HEK293 (cell line): ENCODE measurements around the gene OR9K2.

Experiments used
- CTCF ChIP-seq: fragments of 450-650 bp; formaldehyde crosslinking; IDR thresholded peaks from 2 replicates; pipeline ENCODE4 v1.5.1; 2016; ENCODE audit warnings: missing biosample characterization, missing genetic modification characterization
- PRDM6 ChIP-seq: fragments of 450-650 bp; formaldehyde crosslinking; IDR thresholded peaks from 2 replicates; pipeline ENCODE4 v1.5.1; 2017; ENCODE audit warnings: missing biosample characterization, missing genetic modification characterization
- ZNF148 ChIP-seq: fragments of 450-650 bp; formaldehyde crosslinking; IDR thresholded peaks from 2 replicates; pipeline ENCODE4 v1.5.0; 2017; ENCODE audit warnings: missing biosample characterization, missing genetic modification characterization, borderline replicate concordance
- ZNF175 ChIP-seq: fragments of 450-650 bp; formaldehyde crosslinking; IDR thresholded peaks from 2 replicates; pipeline ENCODE4 v1.5.1; 2016; ENCODE audit warnings: missing biosample characterization, missing genetic modification characterization
- ZNF274 ChIP-seq, 2 experiments: fragments of 200-500 bp in 1 of 2; fragments of 450-650 bp in 1 of 2; sonication (Bioruptor generic) in 1 of 2; formaldehyde crosslinking in 1 of 2; IDR thresholded peaks; 2 replicates each; pipeline versions ENCODE4 v1.5.1 to v1.6.1; 2014 to 2016; ENCODE audit warnings: borderline replicate concordance in 1 of 2, inconsistent platforms in 1 of 2, low read length in 1 of 2, missing biosample characterization in 1 of 2, missing genetic modification characterization in 1 of 2
- ZNF513 ChIP-seq: fragments of 450-650 bp; IDR thresholded peaks from 2 replicates; pipeline ENCODE4 v1.5.1; 2018; ENCODE audit warnings: missing biosample characterization, missing genetic modification characterization
- ZNF585B ChIP-seq: fragments of 450-650 bp; formaldehyde crosslinking; IDR thresholded peaks from 2 replicates; pipeline ENCODE4 v1.5.1; 2016; ENCODE audit warnings: missing biosample characterization, missing genetic modification characterization
- ZNF596 ChIP-seq: fragments of 450-650 bp; IDR thresholded peaks from 2 replicates; pipeline ENCODE4 v1.5.0; 2018; ENCODE audit warnings: missing biosample characterization, mild to moderate bottlenecking, missing genetic modification characterization, moderate library complexity
- ZNF623 ChIP-seq: fragments of 450-650 bp; formaldehyde crosslinking; IDR thresholded peaks from 2 replicates; pipeline ENCODE4 v1.5.1; 2016; ENCODE audit warnings: missing biosample characterization, missing genetic modification characterization

- TF ChIP-seq ZNF148 (tag by site-specific recombination) (no peak), CTCF (tag by site-specific recombination) (no peak), PRDM6 (tag by site-specific recombination) (no peak), ZNF274 (IDR thresholded peaks at IDR 0.05; ENCODE audit: low read length) (no peak), ZNF274 (tag by site-specific recombination; IDR thresholded peaks at IDR 0.05; ENCODE audit: borderline replicate concordance) (no peak), ZNF585B (no peak), ZNF513 (no peak), ZNF623 (no peak), ZNF175 (tag by site-specific recombination) (no peak), ZNF596 (tag by site-specific recombination) (no peak)
Measured at GRCh38 chr12:55092579-55092978, 33.6 kb upstream of the OR9K2 start.
